ENCODE data around the gene ETS1. TPM values are rescaled to one million over a fixed set of nuclear protein-coding genes. Genes with fewer than 3 reads are reported as not detected.
A peak's percentile ranks its signal among the peaks of the same experiment; 100 is the strongest.
"Not testable (repeated sequence)": the region's sequence is repeated elsewhere in the genome, so short reads cannot be mapped to it uniquely, and the experiment has no call there.

ETS1 gene
- total RNA-seq, 2 experiments from 2014 or later = 456 to 467 TPM

DNA sequence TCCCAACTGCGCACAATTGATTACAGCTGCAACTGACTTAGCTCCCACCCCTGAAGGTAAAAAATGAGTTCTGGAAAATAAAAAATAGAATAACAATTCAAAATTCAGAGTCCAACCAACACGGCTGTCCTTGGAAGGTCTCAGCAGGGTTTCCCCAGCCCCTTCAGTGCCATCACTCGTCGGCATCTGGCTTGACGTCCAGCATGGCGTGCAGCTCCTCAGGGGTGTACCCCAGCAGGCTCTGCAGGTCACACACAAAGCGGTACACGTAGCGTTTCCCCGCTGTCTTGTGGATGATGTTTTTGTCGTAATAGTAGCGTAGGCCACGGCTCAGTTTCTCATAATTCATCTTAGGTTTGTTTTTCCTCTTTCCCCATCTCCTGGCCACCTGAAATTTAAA lies 125.2 kb downstream of the ETS1 start:
- ChIA-PET CTCF (interaction anchor here (1.2 to 2.6 kb wide), 4 partner anchors 139 to 172 kb away, joined by 3 to 11 read pairs (median 6); no protein-coding TSS in a partner anchor), POLR2A (interaction anchor here (1.0 kb wide), 1 partner anchor 172 kb away, joined by 5 read pairs; no protein-coding TSS in a partner anchor)
- Mint-ChIP-seq H3K4me1 (ENCODE audit: low read depth) (peaks cover 75% of the 10 kb centered on the region), H3K9me3 (ENCODE audit: insufficient read depth) (no peaks in the 10 kb centered on the region), H3K27ac (peak overlapping the region; percentile 91), H3K27me3 (ENCODE audit: low read depth) (no peaks in the 10 kb centered on the region), H3K36me3 (ENCODE audit: low read depth) (peaks cover 97% of the 10 kb centered on the region), H3K4me3 (no peak overlapping the region)
- ATAC-seq = no peak
- no peak for DNase-seq

GRCh38 chr11:128458321-128458720 lies 129.0 kb downstream of the ETS1 start:
- Mint-ChIP-seq H3K27ac (peak overlapping the region; percentile 2), H3K4me3 (no peak overlapping the region), H3K27me3 (ENCODE audit: low read depth) (no peaks in the 10 kb centered on the region), H3K9me3 (ENCODE audit: insufficient read depth) (no peaks in the 10 kb centered on the region), H3K36me3 (ENCODE audit: low read depth) (peaks cover 96% of the 10 kb centered on the region), H3K4me1 (ENCODE audit: low read depth) (peaks cover 60% of the 10 kb centered on the region)
- DNase-seq (no peak), ATAC-seq (no peak)
- ChIA-PET CTCF (interaction anchor here (1.0 to 3.7 kb wide), 6 partner anchors 9 to 174 kb away, joined by 4 to 13 read pairs (median 9); no protein-coding TSS in a partner anchor), POLR2A (interaction anchor here (0.6 to 1.5 kb wide), 5 partner anchors 9 to 137 kb away, joined by 3 to 4 read pairs (median 3); no protein-coding TSS in a partner anchor)

DNA sequence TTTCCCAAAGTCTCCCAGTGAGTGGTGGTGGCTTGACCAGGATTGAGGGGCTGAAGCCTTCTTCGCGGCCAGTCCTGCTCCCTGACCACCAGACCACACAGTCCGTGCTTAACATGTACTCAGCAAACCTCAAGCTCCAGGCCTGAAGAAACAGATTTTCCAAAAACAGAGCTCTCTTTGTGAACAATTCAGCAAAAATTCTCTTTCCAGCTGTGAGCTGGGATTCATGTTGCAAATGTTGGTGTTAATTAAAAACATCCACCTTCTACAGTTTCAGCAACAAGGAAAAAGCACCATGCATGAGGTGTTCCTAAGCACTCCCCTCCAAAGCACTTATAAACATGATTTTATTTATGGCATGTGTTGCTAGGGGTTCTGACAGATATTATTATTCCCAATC lies 129.5 kb downstream of the ETS1 start:
- Mint-ChIP-seq H3K9me3 (ENCODE audit: insufficient read depth) (no peaks in the 10 kb centered on the region), H3K4me3 (no peak overlapping the region), H3K27ac (no peak overlapping the region), H3K36me3 (ENCODE audit: low read depth) (peaks cover 94% of the 10 kb centered on the region), H3K27me3 (ENCODE audit: low read depth) (no peaks in the 10 kb centered on the region), H3K4me1 (ENCODE audit: low read depth) (peaks cover 59% of the 10 kb centered on the region)
- no peak for ATAC-seq
- DNase-seq = no peak
- CTCF ChIA-PET = interaction anchor here (1.0 to 3.7 kb wide), 8 partner anchors 7 to 300 kb away, joined by 3 to 13 read pairs (median 9); no protein-coding TSS in a partner anchor
- POLR2A ChIA-PET = interaction anchor here (1.3 to 2.4 kb wide), 6 partner anchors 8 to 173 kb away, joined by 3 to 9 read pairs (median 4); no protein-coding TSS in a partner anchor

- H3K4me3 Mint-ChIP-seq = no peak overlapping the region
- peaks cover 52% of the 10 kb centered on the region for H3K4me1 Mint-ChIP-seq (ENCODE audit: low read depth)
- H3K27me3 Mint-ChIP-seq (ENCODE audit: low read depth) = no peaks in the 10 kb centered on the region
- H3K36me3 Mint-ChIP-seq (ENCODE audit: low read depth) = peaks cover 84% of the 10 kb centered on the region
- peak overlapping the region; percentile 37 for H3K27ac Mint-ChIP-seq
- CTCF ChIA-PET = interaction anchor here (1.4 to 3.7 kb wide), 6 partner anchors 8 to 299 kb away, joined by 3 to 13 read pairs (median 10); no protein-coding TSS in a partner anchor
- DNase-seq (no peak), ATAC-seq (no peak)
- POLR2A ChIA-PET = interaction anchor here (1.3 to 2.4 kb wide), 4 partner anchors 80 to 172 kb away, joined by 3 to 9 read pairs (median 4); no protein-coding TSS in a partner anchor
- H3K9me3 Mint-ChIP-seq (ENCODE audit: insufficient read depth) = no peaks in the 10 kb centered on the region
Observed at GRCh38 chr11:128456566-128457268, 130.6 kb downstream of the ETS1 start.

DNA sequence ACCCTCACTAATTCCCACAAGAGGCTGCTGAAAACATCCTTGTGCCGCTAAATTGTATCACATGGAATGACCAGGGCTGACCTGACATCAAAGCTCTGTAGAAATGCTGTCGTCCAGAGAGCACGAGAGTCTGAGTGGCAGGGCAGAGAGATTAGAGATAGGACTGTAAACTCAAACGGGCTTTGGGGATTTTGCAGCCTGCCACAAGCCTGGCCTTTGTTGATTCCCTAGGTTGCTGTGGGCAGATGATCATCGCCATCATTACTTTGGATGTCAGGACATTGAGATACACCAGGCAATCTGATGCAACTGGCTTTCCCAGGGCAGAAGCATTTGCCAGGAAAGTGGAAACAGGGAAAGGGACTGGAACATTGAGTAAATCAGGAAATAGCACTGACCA lies 131.6 kb downstream of the ETS1 start:
- peak overlapping the region; percentile 45 for H3K27ac Mint-ChIP-seq
- H3K36me3 Mint-ChIP-seq (ENCODE audit: low read depth) = peaks cover 79% of the 10 kb centered on the region
- DNase-seq = no peak
- H3K4me1 Mint-ChIP-seq (ENCODE audit: low read depth) = peaks cover 44% of the 10 kb centered on the region
- ATAC-seq = no peak
- POLR2A ChIA-PET = interaction anchor here (0.9 to 2.4 kb wide), 5 partner anchors 17 to 166 kb away, joined by 3 to 9 read pairs (median 5); no protein-coding TSS in a partner anchor
- H3K4me3 Mint-ChIP-seq = no peak overlapping the region
- CTCF ChIA-PET = interaction anchor here (0.7 to 3.7 kb wide), 8 partner anchors 9 to 176 kb away, joined by 3 to 11 read pairs (median 3); no protein-coding TSS in a partner anchor
- no peaks in the 10 kb centered on the region for H3K9me3 Mint-ChIP-seq (ENCODE audit: insufficient read depth)
- H3K27me3 Mint-ChIP-seq (ENCODE audit: low read depth) = no peaks in the 10 kb centered on the region

DNA sequence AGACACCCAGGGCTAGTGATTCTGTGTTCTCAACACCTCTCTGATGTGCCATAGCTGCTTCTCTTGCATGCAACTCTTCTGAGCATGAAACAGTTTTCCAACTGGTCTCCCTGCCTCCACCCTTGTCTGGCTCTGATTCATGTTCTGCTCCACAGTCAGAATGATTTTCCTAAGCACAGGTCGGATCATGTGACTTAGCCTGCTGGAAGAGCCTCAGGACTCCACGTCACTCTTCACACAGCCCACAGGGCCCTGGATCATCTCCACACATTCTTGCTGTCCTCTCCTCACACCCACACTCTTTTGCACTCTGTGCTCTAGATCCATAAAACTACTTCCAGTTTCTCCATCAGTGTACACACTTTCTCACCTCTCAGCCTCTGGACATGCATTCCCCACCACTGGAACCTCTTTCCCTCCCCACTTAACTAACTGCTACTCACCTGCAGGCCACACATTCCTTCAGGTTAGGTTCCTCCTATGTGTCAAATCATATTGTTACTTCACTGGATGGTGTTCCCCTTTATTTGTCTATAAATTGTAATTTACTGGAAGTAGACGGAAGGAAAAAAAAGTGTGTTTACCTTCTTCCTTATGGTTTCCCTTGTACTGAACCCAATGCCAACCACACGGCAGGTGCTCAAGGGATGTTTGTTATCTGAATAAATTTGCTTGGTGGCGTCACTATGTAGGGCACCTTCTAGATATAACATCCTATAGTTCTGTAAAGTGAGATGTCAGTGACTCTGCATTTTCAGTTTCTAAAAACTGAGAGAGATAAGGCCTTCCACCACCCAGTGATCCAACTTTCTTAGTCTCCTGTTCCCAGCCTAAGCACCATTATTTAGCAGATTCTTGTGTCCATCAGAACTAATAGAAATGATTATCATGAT lies 133.7 kb downstream of the ETS1 start:
- POLR2A ChIA-PET = interaction anchor here (1.0 kb wide), 2 partner anchors 117 to 151 kb away, joined by 3 to 4 read pairs; no protein-coding TSS in a partner anchor
- peaks cover 51% of the 10 kb centered on the region for H3K4me1 Mint-ChIP-seq (ENCODE audit: low read depth)
- DNase-seq (no peak), ATAC-seq (no peak)
- no peaks in the 10 kb centered on the region for H3K27me3 Mint-ChIP-seq (ENCODE audit: low read depth)
- H3K36me3 Mint-ChIP-seq (ENCODE audit: low read depth) = peaks cover 68% of the 10 kb centered on the region
- peak overlapping the region; percentile 6 for H3K4me3 Mint-ChIP-seq
- CTCF ChIA-PET = interaction anchor here (0.6 to 1.5 kb wide), 2 partner anchors 84 to 281 kb away, joined by 3 to 4 read pairs; no protein-coding TSS in a partner anchor
- no peaks in the 10 kb centered on the region for H3K9me3 Mint-ChIP-seq (ENCODE audit: insufficient read depth)
- H3K27ac Mint-ChIP-seq = peak overlapping the region; percentile 45

DNA sequence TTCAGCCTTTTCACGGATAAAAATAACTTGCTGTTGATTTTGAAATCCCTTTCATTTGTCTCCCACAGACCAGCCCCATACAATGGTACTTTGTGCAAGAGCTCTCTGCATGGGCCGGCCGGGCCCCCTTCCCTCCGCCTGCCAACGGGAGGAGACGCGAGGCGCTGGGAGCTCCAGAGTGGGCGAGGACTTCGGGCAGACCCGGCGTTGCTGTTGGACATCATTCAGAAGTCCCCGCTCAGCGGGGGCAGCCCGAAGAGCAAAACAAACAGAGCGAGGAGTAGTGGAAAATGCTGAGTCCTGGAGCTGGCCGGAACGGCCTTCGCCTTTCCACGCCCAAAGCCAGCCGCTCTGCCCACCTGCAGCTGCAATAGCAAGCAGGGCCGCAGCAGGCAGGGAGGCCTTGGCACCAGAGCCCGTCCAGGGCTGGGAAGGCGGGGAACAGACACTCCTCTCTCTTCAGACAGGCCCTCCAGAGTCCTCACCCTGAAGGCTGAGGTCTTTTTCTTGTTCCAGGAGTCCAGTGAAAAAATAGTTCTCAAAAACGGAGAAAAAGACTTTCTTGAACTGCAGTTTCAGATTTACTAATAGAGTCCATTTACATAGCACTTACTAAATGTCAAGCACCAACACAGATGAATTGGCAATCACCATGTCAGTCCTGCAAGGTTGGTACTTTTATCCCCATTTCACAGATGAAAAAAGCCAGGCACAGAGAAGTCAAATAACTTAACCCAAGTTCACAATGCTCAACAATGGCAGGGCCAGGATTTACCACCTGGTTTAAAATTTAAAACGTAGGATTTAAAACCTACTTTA lies 135.5 kb downstream of the ETS1 start:
- no peak for DNase-seq
- H3K36me3 Mint-ChIP-seq (ENCODE audit: low read depth) = peaks cover 55% of the 10 kb centered on the region
- peaks cover 7% of the 10 kb centered on the region for H3K9me3 Mint-ChIP-seq (ENCODE audit: insufficient read depth)
- no peak overlapping the region for H3K4me3 Mint-ChIP-seq
- H3K27me3 Mint-ChIP-seq (ENCODE audit: low read depth) = no peaks in the 10 kb centered on the region
- ATAC-seq = no peak
- POLR2A ChIA-PET = interaction anchor here (1.0 to 1.4 kb wide), 5 partner anchors 13 to 162 kb away, joined by 3 to 4 read pairs (median 3); no protein-coding TSS in a partner anchor
- peak overlapping the region; percentile 46 for H3K27ac Mint-ChIP-seq
- CTCF ChIA-PET = interaction anchor here (0.9 to 2.1 kb wide), 5 partner anchors 13 to 280 kb away, joined by 3 to 10 read pairs (median 4); no protein-coding TSS in a partner anchor
- H3K4me1 Mint-ChIP-seq (ENCODE audit: low read depth) = peaks cover 55% of the 10 kb centered on the region

GRCh38 chr11:128450882-128451651 lies 136.3 kb downstream of the ETS1 start:
- no peaks in the 10 kb centered on the region for H3K27me3 Mint-ChIP-seq (ENCODE audit: low read depth)
- H3K36me3 Mint-ChIP-seq (ENCODE audit: low read depth) = peaks cover 51% of the 10 kb centered on the region
- peaks cover 60% of the 10 kb centered on the region for H3K4me1 Mint-ChIP-seq (ENCODE audit: low read depth)
- no peak for DNase-seq
- peak overlapping the region; percentile 34 for H3K27ac Mint-ChIP-seq
- ATAC-seq = no peak
- H3K4me3 Mint-ChIP-seq = no peak overlapping the region
- POLR2A ChIA-PET = interaction anchor here (0.7 kb wide), 1 partner anchor 149 kb away, joined by 4 read pairs; no protein-coding TSS in a partner anchor
- CTCF ChIA-PET = interaction anchor here (2.1 kb wide), 1 partner anchor 161 kb away, joined by 10 read pairs; no protein-coding TSS in a partner anchor
- peaks cover 12% of the 10 kb centered on the region for H3K9me3 Mint-ChIP-seq (ENCODE audit: insufficient read depth)

DNA sequence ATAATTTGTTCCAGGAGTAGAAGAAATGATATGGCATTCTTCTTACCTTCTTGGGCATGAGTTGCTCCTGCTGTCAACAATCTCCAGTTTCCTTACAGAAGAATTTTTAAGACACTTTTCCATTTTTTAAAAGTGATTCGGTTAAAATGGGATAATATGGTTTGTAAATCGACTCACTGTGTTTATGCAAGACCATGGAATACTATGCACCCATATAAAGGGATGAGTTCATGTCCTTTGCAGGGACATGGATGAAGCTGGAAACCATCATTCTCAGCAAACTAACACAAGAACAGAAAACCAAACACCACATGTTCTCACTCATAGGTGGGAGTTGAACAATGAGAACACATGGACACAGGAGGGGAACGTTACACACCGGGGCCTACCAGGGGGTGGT lies 136.9 kb downstream of the ETS1 start:
- DNase-seq; H3K4me3 Mint-ChIP-seq; H3K27ac Mint-ChIP-seq; H3K27me3 Mint-ChIP-seq (ENCODE audit: low read depth); ATAC-seq: not testable (repeated sequence)
- Mint-ChIP-seq H3K9me3 (ENCODE audit: insufficient read depth) (peaks cover 12% of the 10 kb centered on the region), H3K4me1 (ENCODE audit: low read depth) (peaks cover 62% of the 10 kb centered on the region), H3K36me3 (ENCODE audit: low read depth) (peaks cover 51% of the 10 kb centered on the region)
- ChIA-PET POLR2A (interaction anchor here (0.7 kb wide), 1 partner anchor 148 kb away, joined by 4 read pairs; no protein-coding TSS in a partner anchor), CTCF (interaction anchor here (1.0 to 2.1 kb wide), 4 partner anchors 28 to 380 kb away, joined by 3 to 5 read pairs (median 4); no protein-coding TSS in a partner anchor)

Data from activated CD8-positive, alpha-beta T cell treated with anti-CD3 and anti-CD28 coated beads, Interleukin-2, amount 10 ng/mL, durations not matched to agents 7 days and 5 days (primary cell).